IMR-90 (cell line): ENCODE results near the gene CATSPER1. TPM values are rescaled to one million over a fixed set of nuclear protein-coding genes. Genes with fewer than 3 reads are reported as not detected.

ENCODE experiments used
- ATAC-seq: fragments of 200-7000 bp; cut with Tn5 transposase; 2 replicates; pipeline ENCODE4 v1.9.1; 2020; ENCODE audit warnings: low read depth, mild to moderate bottlenecking, moderate library complexity
- BruUV-seq: library from RNA; stranded (reverse); fragments of 400-500 nt; replicated peaks from 2 replicates; lab custom pipeline; 2021; lab: Mats Ljungman, UMichigan
- CTCF ChIA-PET: fragments of 300-600 bp; formaldehyde crosslinking; extraction: SDS; loops from one replicate; lab custom pipeline; 2021; ENCODE audit warnings: antibody characterized with exemption; lab: Yijun Ruan, JAX
- POLR2A ChIA-PET: fragments of 300-600 bp; sonication (Branson Sonifier 250); formaldehyde crosslinking; loops from one replicate; lab custom pipeline; 2022; ENCODE audit warnings: antibody characterized with exemption; ENCODE audit not compliant: unreplicated experiment; lab: Charles Lee
- DNase-seq: peaks from one replicate; pipeline ENCODE4 v3.0.0; 2013
- H2AFZ ChIP-seq: replicated peaks from 2 replicates; pipeline ENCODE3; 2013; ENCODE audit warnings: low read length, mild to moderate bottlenecking; ENCODE audit not compliant: poor library complexity
- H2AK5ac ChIP-seq: 2 replicates; pipeline ENCODE4 v1.6.1; 2013; ENCODE audit warnings: low read depth, low read length, inconsistent platforms
- H2AK9ac ChIP-seq: replicated peaks from 2 replicates; pipeline ENCODE3; 2013; ENCODE audit warnings: mild to moderate bottlenecking, low read depth, low read length, moderate library complexity; ENCODE audit not compliant: poor library complexity
- H2BK120ac ChIP-seq: 2 replicates; pipeline ENCODE4 v1.6.1; 2013; ENCODE audit warnings: low read depth, low read length, inconsistent platforms
- H2BK15ac ChIP-seq: 3 replicates; pipeline ENCODE4 v1.6.1; 2013; ENCODE audit warnings: low read depth, low read length, inconsistent platforms
- H2BK20ac ChIP-seq: 2 replicates; pipeline ENCODE4 v1.6.1; 2013; ENCODE audit warnings: low read depth, mild to moderate bottlenecking, inconsistent platforms, low read length, moderate library complexity
- H2BK5ac ChIP-seq: 2 replicates; pipeline ENCODE4 v1.6.1; 2013; ENCODE audit warnings: mild to moderate bottlenecking, low read depth, low read length, inconsistent platforms; ENCODE audit not compliant: poor library complexity, severe bottlenecking
- H3K14ac ChIP-seq: replicated peaks from 2 replicates; pipeline ENCODE4 v1.6.1; 2013; ENCODE audit warnings: low read depth, low read length, inconsistent platforms
- H3K18ac ChIP-seq: 2 replicates; pipeline ENCODE4 v1.6.1; 2013; ENCODE audit warnings: low read depth, low read length, control low read depth
- H3K23ac ChIP-seq: 2 replicates; pipeline ENCODE4 v1.6.1; 2013; ENCODE audit warnings: low read depth, low read length, inconsistent platforms
- H3K27ac ChIP-seq: 2 replicates; pipeline ENCODE4 v1.5.1; 2013; ENCODE audit warnings: mild to moderate bottlenecking, control low read depth, low read length; ENCODE audit not compliant: insufficient read depth
- H3K27me3 ChIP-seq: 2 replicates; pipeline ENCODE4 v1.6.1; 2013; ENCODE audit warnings: low read length; ENCODE audit not compliant: control insufficient read depth, insufficient read depth
- H3K36me3 ChIP-seq: 2 replicates; pipeline ENCODE4 v1.6.1; 2013; ENCODE audit warnings: low read length, mixed read lengths; ENCODE audit not compliant: control insufficient read depth, insufficient read depth
- H3K4ac ChIP-seq: 2 replicates; pipeline ENCODE4 v1.6.1; 2013; ENCODE audit warnings: low read depth, low read length, inconsistent platforms
- H3K4me1 ChIP-seq: 2 replicates; pipeline ENCODE4 v1.6.1; 2013; ENCODE audit warnings: low read length, mixed read lengths; ENCODE audit not compliant: control insufficient read depth, insufficient read depth
- H3K4me2 ChIP-seq: 2 replicates; pipeline ENCODE4 v1.6.1; 2013; ENCODE audit warnings: low read depth, mild to moderate bottlenecking, control low read depth, low read length, moderate library complexity
- H3K4me3 ChIP-seq: 2 replicates; pipeline ENCODE4 v1.5.1; 2013; ENCODE audit warnings: low read depth, mild to moderate bottlenecking, control low read depth, low read length, moderate library complexity; ENCODE audit not compliant: insufficient read depth
- H3K56ac ChIP-seq: 2 replicates; pipeline ENCODE4 v1.6.1; 2013; ENCODE audit warnings: low read length, inconsistent platforms; ENCODE audit not compliant: insufficient read depth; ENCODE audit errors: extremely low read depth
- H3K79me1 ChIP-seq, 2 experiments: 2 replicates each; pipeline ENCODE4 v1.6.1; 2013; ENCODE audit warnings: low read length in 2 of 2, inconsistent platforms in 1 of 2, low read depth in 1 of 2
- H3K9ac ChIP-seq: 2 replicates; pipeline ENCODE4 v1.6.1; 2013; ENCODE audit warnings: low read depth, low read length, control low read depth
- H3K9me1 ChIP-seq: 2 replicates; pipeline ENCODE4 v1.6.1; 2013; ENCODE audit warnings: low read length, inconsistent platforms; ENCODE audit not compliant: insufficient read depth
- H3K9me3 ChIP-seq: 2 replicates; pipeline ENCODE4 v1.6.1; 2013; ENCODE audit warnings: low read length; ENCODE audit not compliant: control insufficient read depth, insufficient read depth
- H4K20me1 ChIP-seq: 2 replicates; pipeline ENCODE4 v1.6.1; 2013; ENCODE audit warnings: low read length, inconsistent platforms; ENCODE audit not compliant: insufficient read depth
- H4K5ac ChIP-seq: 2 replicates; pipeline ENCODE4 v1.6.1; 2013; ENCODE audit warnings: mild to moderate bottlenecking, low read depth, low read length, control low read depth
- H4K8ac ChIP-seq, 2 experiments: 2 replicates each; pipeline ENCODE4 v1.6.1; 2013; ENCODE audit warnings: low read depth in 2 of 2, low read length in 2 of 2, control low read depth in 1 of 2, inconsistent platforms in 1 of 2
- H4K91ac ChIP-seq: 2 replicates; pipeline ENCODE4 v1.6.1; 2013; ENCODE audit warnings: low read depth, low read length, inconsistent platforms; ENCODE audit not compliant: insufficient read depth
- CHD1 ChIP-seq: IDR thresholded peaks from 2 replicates; pipeline ENCODE4 v1.6.1; 2012; ENCODE audit warnings: low read depth, low read length, improper control_type of control experiment
- FOS ChIP-seq: fragments of 150-350 bp; IDR thresholded peaks from 2 replicates; pipeline ENCODE4 v1.6.1; 2016; ENCODE audit warnings: low read depth, low read length
- RAD21 ChIP-seq: IDR thresholded peaks from 2 replicates; pipeline ENCODE4 v1.6.1; 2012; ENCODE audit warnings: low read length, improper control_type of control experiment
- WGBS, 2 experiments: methylation state at CpG; one replicate each; pipeline versions ENCODE4 v1.1.5 to v1.1.7; 2013; ENCODE audit warnings: missing lambda C conversion rate in 2 of 2; ENCODE audit not compliant: insufficient read length in 1 of 2; ENCODE audit errors: extremely low coverage in 2 of 2; 5-methylcytosine and 5-hydroxymethylcytosine counted together
- dilution Hi-C: fragments of 300-500 bp; cut with HindIII; formaldehyde crosslinking; loops from one replicate; pipeline ENCODE4 v1.14.3; 2018; ENCODE audit warnings: low sequenced_read_pairs; ENCODE audit not compliant: unreplicated experiment
- in situ Hi-C: fragments of 300-500 bp; cut with MboI; formaldehyde crosslinking; loops from 3 replicates; pipeline ENCODE4 v1.14.3; 2019; ENCODE audit warnings: low sequenced_read_pairs, inconsistent platforms, mixed read lengths
- intact Hi-C: fragments of 100-400 bp; cut with micrococcal nuclease; formaldehyde crosslinking; loops from 2 replicates; pipeline ENCODE4 v1.10.0; 2022
- polyA plus RNA-seq, 3 experiments: library from polyadenylated mRNA; depleted of rRNA; stranded (reverse); fragments of >200 nt; gene quantifications; 2 replicates each; pipeline ENCODE4 v1.2.3, GENCODE V29; 2012; ENCODE audit warnings: low replicate concordance in 1 of 3
- total RNA-seq: library from RNA; depleted of rRNA; stranded (reverse); fragments of >200 nt; gene quantifications from 2 replicates; pipeline ENCODE4 v1.2.3, GENCODE V29; 2012

CATSPER1 gene
- total and polyA plus RNA-seq, 2 of the 4 experiments (the other 2 are of a cell fraction) = 0.18 to 0.91 TPM

DNA sequence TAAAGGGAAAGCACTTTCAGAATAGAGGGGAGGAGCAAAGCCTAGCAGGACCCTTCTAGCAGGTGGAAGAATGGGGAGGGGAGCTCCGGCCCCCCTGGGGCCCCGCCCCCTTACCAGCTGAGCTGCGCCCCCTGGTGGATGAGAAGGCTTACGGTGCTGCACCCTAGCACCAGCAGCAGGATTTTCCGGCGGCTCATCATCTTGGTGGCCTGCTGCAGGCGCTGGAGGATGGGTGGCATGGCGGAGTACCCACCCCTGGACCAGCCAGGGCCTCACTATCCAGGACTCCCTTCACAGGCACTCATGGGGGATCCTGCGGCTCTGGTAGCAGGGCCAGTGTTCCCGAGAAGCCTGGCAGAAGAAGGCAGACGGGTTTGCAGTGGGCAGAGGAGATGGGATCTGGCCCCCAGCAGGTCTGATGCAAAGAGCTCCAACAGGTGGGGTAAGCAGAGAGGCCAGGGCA, 18.9 kb upstream of the CATSPER1 start (continued):
- TF ChIP-seq FOS = no peak

DNA sequence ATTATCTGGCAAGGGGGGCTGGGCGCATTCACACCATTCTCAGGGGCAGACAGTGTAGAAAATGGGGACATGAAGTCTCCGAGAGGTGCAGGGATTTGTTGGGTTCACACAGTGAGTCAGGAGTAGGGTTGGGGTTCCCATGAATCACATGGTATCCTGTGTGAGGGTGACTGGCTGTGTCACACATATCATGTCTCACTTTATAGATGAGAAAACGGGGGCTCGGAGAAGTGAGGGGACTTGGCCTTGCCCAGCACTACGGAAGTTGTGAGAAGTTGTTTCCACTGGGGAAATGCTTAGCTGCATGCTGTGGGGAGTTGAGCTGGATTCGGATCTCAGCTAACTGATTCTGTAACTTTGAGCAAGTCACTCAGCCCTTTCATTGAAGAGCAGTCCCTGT, 18.5 kb upstream of the CATSPER1 start:
- Histone ChIP-seq H4K91ac (no peak overlapping the region), H3K4me3 (no peak overlapping the region), H3K9me3 (no peaks in the 10 kb centered on the region; the same call in 1 of the 2 replicates), H3K23ac (no peak overlapping the region), H2AK9ac (no peak overlapping the region), H3K4me2 (0 out of 2 replicates have a peak overlapping the region, but pooled peaks have one; percentile 30), H3K9me1 (no peaks in the 10 kb centered on the region), H2BK20ac (no peak overlapping the region), H2BK15ac (no peak overlapping the region), H3K27me3 (peaks cover 31% of the 10 kb centered on the region), H3K56ac (no peak overlapping the region), H2AK5ac (no peak overlapping the region), H3K27ac (no peak overlapping the region), H2BK5ac (no peak overlapping the region), H4K5ac (no peak overlapping the region), H2AFZ (no peak overlapping the region), H3K9ac (no peak overlapping the region), H3K79me1 (no peaks in the 10 kb centered on the region), H3K18ac (no peak overlapping the region), H3K14ac (no peak overlapping the region), H3K4ac (no peak overlapping the region), H3K36me3 (no peaks in the 10 kb centered on the region), H3K4me1 (no peaks in the 10 kb centered on the region), H4K8ac (no peak overlapping the region), H4K20me1 (no peaks in the 10 kb centered on the region), H2BK120ac (no peak overlapping the region)
- DNase-seq = no peak
- TF ChIP-seq CHD1 (no peak), RAD21 (no peak)
- ChIA-PET POLR2A (no interaction called here), CTCF (interaction anchor here (0.7 to 1.7 kb wide), 7 partner anchors 10 to 333 kb away, joined by 3 to 5 read pairs (median 4); partner anchors contain the start of genes BANF1 and EIF1AD)
- in situ Hi-C loops (no loop called here), intact Hi-C loops (loop anchor here (2.0 kb wide), 1 partner anchor 42 kb away; the partner anchor contains the start of genes BANF1 and EIF1AD), dilution Hi-C loops (no loop called here)
- no peak for ATAC-seq
- BruUV-seq = no TSS peak
- WGBS, 2 experiments = 70% methylated on average over 3 of the region's 6 CpGs; no CpG with 5 or more reads in 1 of the 2 experiments
